ENCODE results near the gene PEMT. TPM values are rescaled to one million over a fixed set of nuclear protein-coding genes. Genes with fewer than 3 reads are reported as not detected.
A peak's percentile ranks its signal among the peaks of the same experiment; 100 is the strongest.

PEMT gene
- total and polyA plus RNA-seq, 2 experiments from 2014 or later: 54.8 to 55.2 TPM

GRCh38 chr17:17626840-17627239, 35.3 kb upstream of the PEMT start:
- Histone ChIP-seq H3K4me3 (peak overlapping the region; percentile 15), H3K36me3 (ENCODE audit: insufficient read depth) (no peaks in the 10 kb centered on the region), H3F3A (replicated peaks; ENCODE audit: low read depth) (peaks cover 10% of the 10 kb centered on the region; the same call in 1 of the 2 replicates), H3K79me2 (replicated peaks; ENCODE audit: insufficient read depth) (no peaks in the 10 kb centered on the region), H3K4me1 (ENCODE audit: insufficient read depth) (peaks cover 22% of the 10 kb centered on the region), H3K4me2 (peak overlapping the region; percentile 61; the same call in 1 of the 2 replicates), H4K20me1 (replicated peaks; ENCODE audit: insufficient read depth) (no peaks in the 10 kb centered on the region), H3K27me3 (ENCODE audit: insufficient read depth) (no peaks in the 10 kb centered on the region), H3K27ac (ENCODE audit: low read depth) (no peak overlapping the region), H3K9me2 (ENCODE audit: insufficient read depth) (no peaks in the 10 kb centered on the region), H2AFZ (peak overlapping the region; percentile 95)
- peaks cover 2% of the 10 kb centered on the region; the same call in 2 of the 3 replicates for H3K9me3 Mint-ChIP-seq
- peaks cover 25% of the 10 kb centered on the region for H3K4me1 Mint-ChIP-seq
- peak; percentile 26 for ATAC-seq
- peaks cover 8% of the 10 kb centered on the region for H3K27me3 Mint-ChIP-seq (ENCODE audit: insufficient read depth, low read depth, poor library complexity)
- no peaks in the 10 kb centered on the region for H3K36me3 Mint-ChIP-seq (ENCODE audit: low read depth)
- no peak overlapping the region for H3K27ac Mint-ChIP-seq
- no peak for DNase-seq (ENCODE audit: low spot score)
- H3K4me3 Mint-ChIP-seq: no peak overlapping the region
- TF ChIP-seq EZH2phosphoT487 (IDR thresholded peaks at IDR 0.05; ENCODE audit: unreplicated experiment) (no peak), EZH2 (IDR thresholded peaks at IDR 0.05; ENCODE audit: low read depth, unreplicated experiment) (no peak), ZNF331 (CRISPR knock-in tag; IDR thresholded peaks at IDR 0.05; ENCODE audit: low read depth) (no peak), REST (IDR thresholded peaks at IDR 0.05; ENCODE audit: unreplicated experiment) (no peak), POLR2AphosphoS5 (IDR thresholded peaks at IDR 0.05; ENCODE audit: low read depth) (no peak), CTCF (conservative IDR thresholded peaks at IDR 0.05; ENCODE audit: low read depth in 2 of 2) (no peak), ETS1 (IDR thresholded peaks at IDR 0.05) (no peak), JUNB (IDR thresholded peaks at IDR 0.05; ENCODE audit: unreplicated experiment) (no peak), ZNF114 (CRISPR knock-in tag; IDR thresholded peaks at IDR 0.05) (no peak), ZNF462 (CRISPR knock-in tag; IDR thresholded peaks at IDR 0.05) (no peak), CREB1 (CRISPR knock-in tag; IDR thresholded peaks at IDR 0.05; ENCODE audit: low read depth) (no peak), STAT1 (IDR thresholded peaks at IDR 0.05; ENCODE audit: unreplicated experiment) (no peak), NANOG (IDR thresholded peaks at IDR 0.05; ENCODE audit: borderline replicate concordance) (no peak)
